Spleen (tissue), 11 donors: Measurements from ENCODE around the gene FOXD2. TPM values are rescaled to one million over a fixed set of nuclear protein-coding genes. Genes with fewer than 3 reads are reported as not detected.

Experiments
- DNase-seq: peaks from one replicate; pipeline ENCODE4 v3.0.0-alpha.2; 2020
- H3K27ac ChIP-seq, 8 donors: fragments of 200-600 bp; sonication (generic) in 7 of 8; 1 replicate in 4 of 8; 2 replicates in 4 of 8; pipeline versions ENCODE4 v1.5.0 to v1.8.0; 2016 to 2021; ENCODE audit warnings: inconsistent platforms in 4 of 8, mild to moderate bottlenecking in 4 of 8, moderate library complexity in 1 of 8
- H3K27me3 ChIP-seq, 7 donors: fragments of 200-600 bp; sonication (generic) in 6 of 7; replicated peaks in 1 of 7; 1 replicate in 4 of 7; 2 replicates in 3 of 7; pipeline versions ENCODE4 v1.5.0 to v1.8.0; 2016 to 2021; ENCODE audit warnings: inconsistent platforms in 3 of 7, mild to moderate bottlenecking in 1 of 7
- H3K36me3 ChIP-seq, 6 donors: fragments of 200-600 bp; sonication (generic) in 5 of 6; 1 replicate in 4 of 6; 2 replicates in 2 of 6; pipeline versions ENCODE4 v1.5.0 to v1.8.0; 2016 to 2021; ENCODE audit warnings: inconsistent platforms in 2 of 6
- H3K4me1 ChIP-seq, 6 donors: fragments of 200-600 bp; sonication (generic) in 5 of 6; 1 replicate in 3 of 6; 2 replicates in 3 of 6; pipeline versions ENCODE4 v1.5.0 to v1.8.0; 2016 to 2021; ENCODE audit warnings: inconsistent platforms in 3 of 6
- H3K4me3 ChIP-seq, 8 donors: fragments of 200-600 bp; sonication (generic) in 7 of 8; 1 replicate in 4 of 8; 2 replicates in 4 of 8; pipeline versions ENCODE4 v1.5.0 to v1.8.0; 2016 to 2021; ENCODE audit warnings: inconsistent platforms in 4 of 8, mild to moderate bottlenecking in 4 of 8, moderate library complexity in 2 of 8
- H3K9me3 ChIP-seq, 8 donors: fragments of 200-600 bp; sonication (generic) in 7 of 8; 1 replicate in 4 of 8; 2 replicates in 4 of 8; pipeline versions ENCODE4 v1.5.0 to v1.8.0; 2016 to 2021; ENCODE audit warnings: inconsistent platforms in 4 of 8
- CTCF ChIP-seq, 11 experiments: fragments of 200-600 bp in 7 of 11; fragments of 450-650 bp in 4 of 11; sonication (generic) in 4 of 11; IDR thresholded peaks in 8 of 11; conservative IDR thresholded peaks in 3 of 11; 1 replicate in 7 of 11; 2 replicates in 4 of 11; pipeline versions ENCODE4 v1.4.0 to v1.8.0; 2016 to 2021; ENCODE audit warnings: antibody characterized with exemption in 11 of 11, inconsistent platforms in 4 of 11, mild to moderate bottlenecking in 1 of 11
- POLR2A ChIP-seq, 3 donors: fragments of 450-650 bp; IDR thresholded peaks; one replicate each; pipeline ENCODE4 v1.5.1; 2017; ENCODE audit warnings: antibody characterized with exemption in 3 of 3, mild to moderate bottlenecking in 1 of 3
- POLR2AphosphoS5 ChIP-seq, 3 donors: sonication (generic); formaldehyde crosslinking; IDR thresholded peaks; one replicate each; pipeline ENCODE4 v1.5.1; 2017; ENCODE audit warnings: antibody characterized with exemption in 3 of 3
- WGBS, 5 donors: extraction: QIAGEN DNeasy Blood & Tissue Kit in 3 of 5; methylation state at CpG; one replicate each; pipeline versions ENCODE4 v1.1.5 to v1.1.7; 2013 to 2018; 5-methylcytosine and 5-hydroxymethylcytosine counted together
- intact Hi-C: fragments of 100-400 bp; cut with DNase I; formaldehyde crosslinking; loops from one replicate; pipeline ENCODE4 v1.15.0; 2023; ENCODE audit warnings: low total_unique reads
- polyA plus RNA-seq, 3 donors: library from polyadenylated mRNA; stranded (reverse); fragments of 200-250 nt; gene quantifications; one replicate each; pipeline ENCODE4 v1.2.1, GENCODE V29; 2013
- total RNA-seq, 7 donors: library from RNA; depleted of rRNA in 3 of 7; stranded (reverse); fragments of >200 nt in 3 of 7; fragmentation: NEBNext Ultra II Directional in 4 of 7; extraction: Animal tissue kit (Norgen Biotek cat#: 25700) in 4 of 7; gene quantifications; one replicate each; pipeline versions ENCODE4 v1.1.0 to v1.2.1, GENCODE V29; 2016 to 2021
- donor health status: healthy with polysubstance abuse.
- donor health status: DM: no; HTN: no; CAD: no; lungs with moderate emphysema.
- donor health status: DM: no; HTN: no; CAD: no.
- donor health status: Bipolar disorder and iron deficiency.
- donor health status: healthy.
- donor health status: DM: no; HTN: no; CAD: no.
- donor health status: DM: yes; HTN: yes; CAD: no.

FOXD2 gene
- total and polyA plus RNA-seq, 10 donors: 0.09 to 1.7 (median 0.61) TPM

GRCh38 chr1:47445823-47446550, 8.1 kb downstream of the FOXD2 start:
- TF ChIP-seq POLR2AphosphoS5 (IDR thresholded peaks at IDR 0.05) (no peak), CTCF (IDR thresholded peaks at IDR 0.05 in 8 of 11, conservative IDR thresholded peaks at IDR 0.05 in 3 of 11) (no peak), POLR2A (IDR thresholded peaks at IDR 0.05) (no peak)
- DNase-seq: no peak
- H3K27ac ChIP-seq: no peak overlapping the region
- H3K4me3 ChIP-seq: no peak overlapping the region
- peaks cover 0 to 100% (median 87%) of the 10 kb centered on the region in 7 donors for H3K27me3 ChIP-seq
- H3K9me3 ChIP-seq: peaks cover 0 to 11% (median 0%) of the 10 kb centered on the region in 8 donors
- no peaks in the 10 kb centered on the region for H3K36me3 ChIP-seq
- peaks cover 0 to 38% (median 19%) of the 10 kb centered on the region in 6 donors for H3K4me1 ChIP-seq
- intact Hi-C loops: no loop called here
- WGBS, 5 donors: 11 to 33% (median 19%) methylated on average over 24 to 25 of the region's 25 CpGs

GRCh38 chr1:47448462-47449222, 10.8 kb downstream of the FOXD2 start:
- Histone ChIP-seq H3K4me1 (peaks cover 0 to 34% (median 16%) of the 10 kb centered on the region in 6 donors), H3K9me3 (peaks cover 0 to 8% (median 0%) of the 10 kb centered on the region in 8 donors), H3K36me3 (no peaks in the 10 kb centered on the region), H3K4me3 (no peak overlapping the region), H3K27me3 (peaks cover 0 to 98% (median 75%) of the 10 kb centered on the region in 7 donors), H3K27ac (no peak overlapping the region)
- intact Hi-C loops: no loop called here
- no peak for DNase-seq
- TF ChIP-seq CTCF (IDR thresholded peaks at IDR 0.05 in 8 of 11, conservative IDR thresholded peaks at IDR 0.05 in 3 of 11) (no peak), POLR2AphosphoS5 (IDR thresholded peaks at IDR 0.05) (no peak), POLR2A (IDR thresholded peaks at IDR 0.05) (no peak)
- WGBS, 5 donors: 15 to 38% (median 29%) methylated on average over 3 to 4 of the region's 4 CpGs

- peaks cover 0 to 21% (median 3%) of the 10 kb centered on the region in 6 donors for H3K4me1 ChIP-seq
- no peaks in the 10 kb centered on the region for H3K9me3 ChIP-seq
- H3K27me3 ChIP-seq: peaks cover 0 to 98% (median 62%) of the 10 kb centered on the region in 7 donors
- H3K4me3 ChIP-seq: no peak overlapping the region
- no peak overlapping the region for H3K27ac ChIP-seq
- TF ChIP-seq POLR2AphosphoS5 (IDR thresholded peaks at IDR 0.05): peak in 1 of 3 donors; percentile 21
- peak in 4 of 11 experiments; percentile 22 to 41 (median 24) for TF ChIP-seq CTCF (IDR thresholded peaks at IDR 0.05 in 8 of 11, conservative IDR thresholded peaks at IDR 0.05 in 3 of 11)
- TF ChIP-seq POLR2A (IDR thresholded peaks at IDR 0.05): no peak
- no peak for DNase-seq
- WGBS, 5 donors: 13 to 16% (median 14%) methylated on average over 36 of the region's 36 CpGs
- intact Hi-C loops: no loop called here
- no peaks in the 10 kb centered on the region for H3K36me3 ChIP-seq
These were observed 12.1 kb downstream of the FOXD2 start for GRCh38 chr1:47449822-47450552.
